SH-SY5Y (cell line): ENCODE results near the gene ELK4.

Source experiments
- GATA2 ChIP-seq: IDR thresholded peaks from 2 replicates; pipeline ENCODE4 v1.6.1; 2011; ENCODE audit warnings: mild to moderate bottlenecking, low read depth, low read length
- GATA3 ChIP-seq: IDR thresholded peaks from 2 replicates; pipeline ENCODE4 v1.6.1; 2011; ENCODE audit warnings: low read depth, mild to moderate bottlenecking, low read length, moderate library complexity

GRCh38 chr1:205627956-205628355, 3.9 kb downstream of the ELK4 start:
- no peak for TF ChIP-seq GATA3
- TF ChIP-seq GATA2, result no peak
